Measurements from ENCODE around the gene DHRSX. TPM values are rescaled to one million over a fixed set of nuclear protein-coding genes. Genes with fewer than 3 reads are reported as not detected.
A peak's percentile ranks its signal among the peaks of the same experiment; 100 is the strongest.

DHRSX gene
- total and polyA plus RNA-seq, 2 of the 8 experiments (the other 6 are each of a cell fraction or from before 2014, with no cell fraction given), result 35.1 to 43.4 TPM

DNA sequence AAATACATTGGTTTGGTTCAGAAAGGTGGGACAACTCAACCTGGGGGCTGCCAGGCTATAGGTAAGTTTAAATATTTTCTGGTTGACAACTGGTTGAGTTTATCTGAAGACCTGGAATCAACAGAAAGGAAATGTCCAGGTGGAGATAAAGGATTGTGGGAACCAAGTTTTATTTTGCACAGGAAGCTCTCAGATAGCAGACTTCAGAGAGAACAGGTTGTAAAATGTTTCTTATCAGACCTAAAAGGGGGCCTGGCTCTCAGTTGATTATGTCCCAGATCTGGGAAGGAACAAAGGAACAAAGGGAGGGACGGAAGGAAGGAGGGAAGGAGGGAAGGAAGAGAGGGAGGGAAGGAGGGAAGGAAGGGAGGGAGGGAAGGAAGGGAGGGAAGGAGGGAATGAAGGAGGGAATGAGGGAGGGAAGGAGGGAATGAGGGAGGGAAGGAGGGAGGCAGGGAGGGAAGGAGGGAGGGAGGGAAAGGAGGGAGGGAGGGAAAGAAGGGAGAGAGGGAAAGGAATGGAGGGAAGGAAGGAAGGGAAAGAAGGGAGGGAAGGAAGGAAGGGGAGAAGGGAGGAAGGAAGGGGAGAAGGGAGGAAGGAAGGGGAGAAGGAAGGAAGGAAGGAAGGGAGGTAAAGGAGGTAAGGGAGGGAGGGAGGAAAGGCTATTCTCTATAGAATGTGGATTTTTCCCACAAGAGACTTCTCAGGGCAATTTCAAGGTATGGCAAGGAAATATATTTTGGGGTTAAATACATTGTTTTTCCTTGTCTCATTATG, 186.7 kb downstream of the DHRSX start:
- Histone ChIP-seq H3K14ac (ENCODE audit: insufficient read length) (no peak overlapping the region), H3K23ac (ENCODE audit: insufficient read length) (no peak overlapping the region), H2BK15ac (ENCODE audit: low read length) (no peak overlapping the region), H3K4me1 (replicated peaks in 1 of 4; ENCODE audit: control insufficient read depth in 3 of 4, insufficient read depth in 4 of 4, low read length in 3 of 4) (peaks cover 0 to 8% (median 5%) of the 10 kb centered on the region in 4 experiments; a peak in 4 of 7 replicates), H3K23me2 (ENCODE audit: low read depth, low read length) (peaks cover 5% of the 10 kb centered on the region; the same call in 1 of the 2 replicates), H4K91ac (replicated peaks; ENCODE audit: insufficient read length, low read length) (no peak overlapping the region), H3K36me3 (ENCODE audit: control insufficient read depth in 2 of 4, insufficient read depth in 4 of 4, low read length in 3 of 4) (0 out of 8 replicates have a peak, but pooled peaks cover 0 to 3% (median 0%) of the 10 kb centered on the region in 4 experiments), H3K9ac (replicated peaks in 1 of 4; ENCODE audit: extremely low read depth in 1 of 4, low read depth in 3 of 4, low read length in 3 of 4) (no peak overlapping the region), H3K18ac (ENCODE audit: extremely low read depth, low read length) (no peak overlapping the region), H4K8ac (ENCODE audit: extremely low read depth, insufficient read depth, low read length) (no peak overlapping the region), H3K4me3 (ENCODE audit: extremely low read depth in 1 of 4, insufficient read depth in 2 of 4, low read depth in 3 of 4, low read length in 4 of 4) (no peak overlapping the region), H2BK5ac (ENCODE audit: low read depth, low read length) (no peak overlapping the region), H3K4ac (replicated peaks; ENCODE audit: insufficient read length, low read depth, low read length) (no peak overlapping the region), H2AFZ (ENCODE audit: low read length) (no peak overlapping the region), H2BK12ac (ENCODE audit: low read depth, low read length) (0 out of 2 replicates have a peak overlapping the region, but pooled peaks have one; percentile 75), H4K5ac (ENCODE audit: insufficient read length, low read depth, low read length) (no peak overlapping the region), H2BK120ac (replicated peaks; ENCODE audit: low read depth, low read length) (no peak overlapping the region), H3K79me1 (ENCODE audit: low read depth, low read length) (peaks cover 5% of the 10 kb centered on the region; the same call in 1 of the 2 replicates), H3K27me3 (replicated peaks in 1 of 4; ENCODE audit: control insufficient read depth in 3 of 4, extremely low read depth in 1 of 4, insufficient read depth in 3 of 4, low read length in 3 of 4) (no peaks in the 10 kb centered on the region), H4K20me1 (replicated peaks in 1 of 2; ENCODE audit: control insufficient read depth in 1 of 2, insufficient read depth in 2 of 2, low read length in 2 of 2) (no peaks in the 10 kb centered on the region), H3K27ac (ENCODE audit: low read depth, low read length) (no peak overlapping the region), H2AK5ac (ENCODE audit: low read depth, low read length) (no peak overlapping the region), H3K56ac (replicated peaks; ENCODE audit: insufficient read length, low read depth, low read length) (no peak overlapping the region), H3K79me2 (ENCODE audit: control insufficient read depth in 1 of 2, insufficient read depth in 2 of 2, low read length in 2 of 2) (no peaks in the 10 kb centered on the region), H3K4me2 (ENCODE audit: insufficient read depth in 1 of 2, low read depth in 2 of 2, low read length in 2 of 2) (no peak overlapping the region), H3K9me3 (ENCODE audit: insufficient read depth in 2 of 2, low read depth in 1 of 2, low read length in 1 of 2) (no peaks in the 10 kb centered on the region), H2BK20ac (ENCODE audit: low read length) (no peak overlapping the region)
- DNase-seq (ENCODE audit: low read depth in 1 of 2, low spot score in 2 of 2) (no peak), FAIRE-seq (no peak)
- ChIA-PET POLR2A (ENCODE audit: partially characterized antibody) (no interaction called here), CTCF (ENCODE audit: partially characterized antibody) (no interaction called here)
- WGBS, 2 experiments (ENCODE audit: extremely low coverage in 1 of 2, insufficient coverage in 1 of 2, insufficient read length in 1 of 2, insufficient replicate concordance in 2 of 2, low coverage in 1 of 2, low lambda C conversion rate in 2 of 2, missing lambda C conversion rate in 1 of 2), result 60% methylated on average over 1 of the region's 1 CpG; no CpG with 5 or more reads in 1 of the 2 experiments
- TF ChIP-seq TEAD4 (IDR thresholded peaks at IDR 0.05; ENCODE audit: low read depth, low read length), result no peak
- no peak for TF ChIP-seq EP300 (IDR thresholded peaks at IDR 0.05; ENCODE audit: borderline replicate concordance in 1 of 2, low read depth in 2 of 2, low read length in 2 of 2)
- no peak for TF ChIP-seq POU5F1 (IDR thresholded peaks at IDR 0.05; ENCODE audit: low read depth, low read length)
- TF ChIP-seq CTBP2 (IDR thresholded peaks at IDR 0.05; ENCODE audit: borderline replicate concordance, insufficient read depth, insufficient read length, low read length), result no peak
- TF ChIP-seq BACH1 (IDR thresholded peaks at IDR 0.05; ENCODE audit: low read length), result no peak
- no peak for TF ChIP-seq RNF2 (IDR thresholded peaks at IDR 0.05; ENCODE audit: borderline replicate concordance, low read depth, low read length, missing control alignments, poor library complexity, severe bottlenecking)
- no peak for TF ChIP-seq MAFK (IDR thresholded peaks at IDR 0.05; ENCODE audit: low read depth, low read length)
- TF ChIP-seq CBX8 (IDR thresholded peaks at IDR 0.05; ENCODE audit: borderline replicate concordance, low read depth, low read length), result no peak
- TF ChIP-seq JUND (IDR thresholded peaks at IDR 0.05; ENCODE audit: low read length), result no peak
- no peak for TF ChIP-seq CHD2 (IDR thresholded peaks at IDR 0.05; ENCODE audit: low read length)
